Renal cortex interstitium (tissue), 11 donors: ENCODE measurements around the gene ARHGAP26. TPM values are rescaled to one million over a fixed set of nuclear protein-coding genes. Genes with fewer than 3 reads are reported as not detected.
"Not testable (repeated sequence)": the region's sequence is repeated elsewhere in the genome, so short reads cannot be mapped to it uniquely, and the experiment has no call there.

Experiments
- DNase-seq, 11 donors: peaks; one replicate each; pipeline ENCODE4 v3.0.0-alpha.2; 2013; ENCODE audit warnings: low read depth in 9 of 11, low spot score in 4 of 11; ENCODE audit errors: extremely low read depth in 1 of 11
- polyA plus RNA-seq, 3 donors: library from polyadenylated mRNA; unstranded; fragments of 120-200 nt; gene quantifications; one replicate each; pipeline ENCODE4 v1.2.1, GENCODE V29; 2013; ENCODE audit not compliant: insufficient read length in 3 of 3

Gene ARHGAP26
- polyA plus RNA-seq, 3 donors: 10.7 to 13.7 (median 10.9) TPM

- no peak for DNase-seq
Measured at GRCh38 chr5:143094087-143094521, 323.9 kb downstream of the ARHGAP26 start.

DNA sequence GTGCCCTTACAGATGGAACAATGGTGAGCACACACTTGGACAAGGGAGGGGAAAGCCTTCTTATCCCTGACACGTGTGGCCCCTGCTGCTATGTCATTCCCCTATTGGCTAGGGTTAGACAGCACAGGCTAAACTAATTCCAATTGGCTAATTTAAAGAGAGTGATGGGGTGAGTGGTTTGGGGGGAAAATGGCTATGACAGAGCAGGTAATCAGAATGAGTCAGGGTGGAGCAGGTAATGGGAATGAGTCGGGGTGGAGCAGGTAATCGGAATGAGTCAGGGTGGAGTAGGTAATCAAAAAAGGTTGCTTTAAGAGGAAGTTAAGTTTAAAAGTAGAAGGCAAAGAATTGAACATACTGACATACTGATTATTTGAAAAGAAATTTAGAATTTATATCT, 324.4 kb downstream of the ARHGAP26 start:
- DNase-seq: not testable (repeated sequence)

DNA sequence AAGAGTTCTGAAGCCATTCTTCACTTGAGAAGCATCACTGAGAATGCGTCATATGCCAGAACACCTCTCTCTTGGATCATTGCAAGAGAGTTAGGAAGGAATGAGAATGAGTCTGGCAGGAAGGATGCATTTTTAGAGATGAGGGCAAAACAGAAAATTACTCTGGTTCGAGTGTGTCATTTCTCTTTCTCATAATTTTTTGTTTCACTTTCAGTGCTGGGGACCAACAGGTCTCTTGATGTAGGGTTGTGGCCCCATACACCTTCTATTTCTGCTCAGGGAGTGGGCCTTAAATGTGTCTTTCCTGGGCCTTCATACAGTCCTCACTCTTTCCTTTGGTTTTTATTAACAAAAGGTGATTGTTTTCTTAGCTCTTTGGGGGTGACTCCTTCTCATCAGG, 330.9 kb downstream of the ARHGAP26 start:
- DNase-seq: no peak

DNA sequence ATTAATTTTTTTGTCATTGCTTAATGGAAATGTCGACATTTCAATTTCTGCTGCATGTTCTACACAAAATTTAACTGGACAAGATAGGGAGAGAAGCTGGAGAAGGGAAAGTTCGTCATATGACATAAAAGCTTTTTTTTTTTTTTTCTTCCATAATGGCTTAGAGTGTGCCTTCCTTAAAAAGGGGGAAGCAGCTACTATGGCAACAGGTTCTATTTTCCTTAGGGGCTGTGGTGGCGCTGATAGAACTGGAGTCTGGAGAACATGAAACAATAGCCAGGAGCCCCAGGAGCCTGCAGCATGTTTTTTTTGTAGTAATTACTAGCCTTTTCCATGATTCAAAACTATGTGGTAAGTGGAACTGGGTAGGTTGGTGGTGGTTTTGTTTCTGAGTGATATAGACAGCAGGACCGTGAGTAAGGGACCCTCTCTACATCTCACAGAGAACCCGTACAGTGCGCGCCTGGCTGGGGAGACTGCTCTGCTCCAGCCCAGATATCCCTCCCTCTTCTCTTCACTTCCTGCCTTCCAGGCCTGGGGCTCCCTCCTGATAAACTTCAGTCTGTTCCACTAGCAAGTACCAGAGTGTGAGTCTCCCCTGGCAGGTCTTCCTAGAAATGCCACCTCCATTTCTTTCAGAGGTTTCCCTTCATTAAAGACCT, 331.7 kb downstream of the ARHGAP26 start:
- no peak for DNase-seq

GRCh38 chr5:143102411-143102810, 332.2 kb downstream of the ARHGAP26 start:
- DNase-seq: no peak

DNA sequence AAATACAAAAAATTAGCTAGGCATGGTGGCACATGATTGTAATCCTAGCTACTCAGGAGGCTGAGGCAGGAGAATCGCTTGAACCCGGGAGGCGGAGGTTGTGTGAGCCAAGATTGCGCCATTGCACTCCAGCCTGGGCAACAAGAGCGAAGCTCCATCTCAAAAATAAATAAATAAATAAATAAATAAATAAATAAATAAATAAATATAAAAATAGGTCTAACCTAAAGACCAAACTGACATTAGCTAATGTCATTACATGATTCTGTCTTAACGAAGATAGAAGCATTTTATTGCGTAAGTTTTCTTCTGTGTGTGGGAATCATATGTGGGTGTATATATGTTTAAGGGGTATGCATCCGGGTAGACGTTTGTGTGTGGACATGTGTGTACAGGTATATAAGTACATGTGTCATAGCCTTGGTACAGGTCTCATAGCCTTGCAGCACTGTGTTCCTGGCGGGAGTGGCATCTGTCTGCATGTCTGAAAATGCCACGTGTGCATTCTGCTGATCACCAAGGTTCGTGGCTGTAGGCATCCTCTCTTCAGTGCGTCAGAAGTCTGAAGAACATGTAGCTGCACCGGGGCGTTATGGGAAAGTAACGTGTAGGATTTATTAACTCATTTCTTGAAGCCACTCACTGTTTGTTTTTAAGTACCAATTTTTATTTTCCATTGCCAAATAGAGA, 335.2 kb downstream of the ARHGAP26 start:
- DNase-seq: no peak

- no peak for DNase-seq
Measured at GRCh38 chr5:143106174-143106573, 336.0 kb downstream of the ARHGAP26 start.

GRCh38 chr5:143108498-143109128, 338.4 kb downstream of the ARHGAP26 start:
- no peak for DNase-seq

GRCh38 chr5:143110591-143110990, 340.4 kb downstream of the ARHGAP26 start:
- DNase-seq: no peak

GRCh38 chr5:143111799-143112198, 341.6 kb downstream of the ARHGAP26 start:
- no peak for DNase-seq

GRCh38 chr5:143113461-143113860, 343.3 kb downstream of the ARHGAP26 start:
- no peak for DNase-seq

GRCh38 chr5:143114481-143114880, 344.3 kb downstream of the ARHGAP26 start:
- no peak for DNase-seq

DNA sequence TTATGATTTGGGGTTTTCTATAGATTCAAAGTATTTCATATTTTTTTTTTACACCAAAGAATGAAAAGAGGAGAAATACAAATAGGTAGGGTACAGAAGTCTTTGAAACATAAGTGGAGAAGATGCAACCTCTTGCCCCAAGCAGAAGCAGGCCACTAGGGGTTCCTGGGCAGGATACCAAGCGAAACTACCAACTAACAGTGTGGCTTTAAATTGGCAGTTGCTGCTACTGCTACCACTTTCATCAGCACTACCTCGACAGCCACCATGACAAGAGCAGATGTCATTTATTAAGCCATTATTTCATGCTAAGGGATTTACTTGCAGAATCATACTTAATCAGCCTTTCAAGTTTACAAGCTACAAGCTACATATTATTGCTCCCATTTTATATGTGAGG, 345.2 kb downstream of the ARHGAP26 start:
- no peak for DNase-seq

- DNase-seq: no peak
Measured at GRCh38 chr5:143116814-143117213, 346.6 kb downstream of the ARHGAP26 start.

- DNase-seq: no peak
Measured at GRCh38 chr5:143117821-143118220, 347.6 kb downstream of the ARHGAP26 start.

DNA sequence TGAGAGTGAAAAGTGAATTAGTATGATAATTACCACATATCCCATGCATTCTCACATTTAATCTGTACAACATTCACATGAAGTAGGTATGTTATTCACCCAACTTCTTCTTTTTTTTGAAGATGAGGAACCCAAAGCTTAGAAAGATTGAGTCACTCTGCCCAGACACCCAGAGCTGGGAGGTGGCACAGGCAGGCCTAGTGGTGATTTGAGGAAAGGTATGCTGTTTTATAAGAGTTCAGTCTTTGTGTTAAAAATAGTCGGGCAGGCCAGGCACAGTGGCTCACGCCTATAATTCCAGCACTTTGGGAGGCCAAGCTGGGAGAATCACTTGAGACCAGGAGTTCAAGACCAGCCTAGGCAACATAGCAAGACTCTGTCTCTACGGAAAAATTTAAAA, 348.0 kb downstream of the ARHGAP26 start:
- DNase-seq: no peak

GRCh38 chr5:143118818-143119217, 348.6 kb downstream of the ARHGAP26 start:
- DNase-seq: not testable (repeated sequence)

- no peak for DNase-seq
Measured at GRCh38 chr5:143119291-143119769, 349.2 kb downstream of the ARHGAP26 start.

DNA sequence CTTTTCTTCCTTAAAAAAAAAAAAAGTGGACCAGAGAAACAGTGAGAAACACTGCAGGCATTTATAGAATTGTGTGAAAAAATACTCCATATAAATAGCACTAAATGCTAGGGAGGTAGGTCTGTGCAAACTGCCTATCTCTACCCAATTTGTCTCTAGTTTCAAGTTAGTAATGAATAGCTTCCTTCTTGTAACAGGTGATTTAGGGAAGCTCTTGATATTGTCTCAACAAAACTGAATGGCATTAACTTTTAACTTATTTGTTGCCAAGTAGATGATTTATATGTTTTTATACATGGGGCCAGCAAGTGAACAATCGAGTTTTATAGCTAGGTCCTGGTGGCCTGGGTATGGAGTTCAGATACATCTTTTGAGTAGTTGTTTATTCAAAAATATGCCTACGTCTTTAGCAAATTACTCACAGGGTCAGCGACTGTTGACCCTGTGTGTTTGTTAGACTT, 349.7 kb downstream of the ARHGAP26 start:
- no peak for DNase-seq

- DNase-seq: no peak
Measured at GRCh38 chr5:143120460-143121134, 350.4 kb downstream of the ARHGAP26 start.
